B cell (primary cell): Measurements from ENCODE around the gene OMA1.

Experiments used
- EZH2 ChIP-seq: IDR thresholded peaks from 2 replicates; pipeline ENCODE4 v1.6.1; 2012; ENCODE audit warnings: borderline replicate concordance, low read depth, mild to moderate bottlenecking, moderate library complexity, low read length; ENCODE audit not compliant: insufficient read depth, poor library complexity, severe bottlenecking
- TF ChIP-seq, protein P1 (sequence below): fragments of 200-600 bp; IDR thresholded peaks from one replicate; pipeline ENCODE4 v1.8.0; 2022; ENCODE audit warnings: antibody characterized with exemption, mild to moderate bottlenecking

DNA sequence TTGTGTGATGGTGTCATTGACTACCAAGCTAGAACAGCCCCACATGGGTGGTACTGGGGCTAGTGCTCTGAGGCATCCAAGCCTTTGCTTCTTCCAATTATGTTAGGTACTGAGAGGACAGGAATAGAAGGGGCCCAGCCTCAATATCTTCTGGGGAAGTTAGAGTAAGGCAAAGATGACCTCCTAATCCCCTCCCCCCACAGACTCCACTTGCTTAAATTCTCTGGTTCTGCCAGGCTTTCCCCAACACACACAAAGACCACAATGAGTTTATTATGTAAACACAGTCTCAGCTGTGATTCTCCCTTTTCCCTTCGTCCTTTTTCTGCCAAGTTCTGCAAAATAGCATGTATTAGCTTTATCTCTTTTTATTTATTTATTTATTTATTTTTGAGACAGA is 33.7 kb upstream of the OMA1 start:
- TF ChIP-seq, protein P1, sequence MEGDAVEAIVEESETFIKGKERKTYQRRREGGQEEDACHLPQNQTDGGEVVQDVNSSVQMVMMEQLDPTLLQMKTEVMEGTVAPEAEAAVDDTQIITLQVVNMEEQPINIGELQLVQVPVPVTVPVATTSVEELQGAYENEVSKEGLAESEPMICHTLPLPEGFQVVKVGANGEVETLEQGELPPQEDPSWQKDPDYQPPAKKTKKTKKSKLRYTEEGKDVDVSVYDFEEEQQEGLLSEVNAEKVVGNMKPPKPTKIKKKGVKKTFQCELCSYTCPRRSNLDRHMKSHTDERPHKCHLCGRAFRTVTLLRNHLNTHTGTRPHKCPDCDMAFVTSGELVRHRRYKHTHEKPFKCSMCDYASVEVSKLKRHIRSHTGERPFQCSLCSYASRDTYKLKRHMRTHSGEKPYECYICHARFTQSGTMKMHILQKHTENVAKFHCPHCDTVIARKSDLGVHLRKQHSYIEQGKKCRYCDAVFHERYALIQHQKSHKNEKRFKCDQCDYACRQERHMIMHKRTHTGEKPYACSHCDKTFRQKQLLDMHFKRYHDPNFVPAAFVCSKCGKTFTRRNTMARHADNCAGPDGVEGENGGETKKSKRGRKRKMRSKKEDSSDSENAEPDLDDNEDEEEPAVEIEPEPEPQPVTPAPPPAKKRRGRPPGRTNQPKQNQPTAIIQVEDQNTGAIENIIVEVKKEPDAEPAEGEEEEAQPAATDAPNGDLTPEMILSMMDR, result no peak
- TF ChIP-seq EZH2, result no peak
